AG04450 (cell line): ENCODE measurements around the gene TNIK. TPM values are rescaled to one million over a fixed set of nuclear protein-coding genes. Genes with fewer than 3 reads are reported as not detected.

Experiments used
- CTCF ChIA-PET: fragments of 300-600, 350-600 bp; formaldehyde crosslinking; extraction: SDS; loops from one replicate; lab custom pipeline; 2022; ENCODE audit warnings: antibody characterized with exemption, inconsistent platforms; lab: Charles Lee
- POLR2A ChIA-PET: fragments of 350-600 bp; formaldehyde crosslinking; extraction: SDS; loops from one replicate; lab custom pipeline; 2021; ENCODE audit warnings: antibody characterized with exemption, inconsistent platforms; lab: Yijun Ruan, JAX
- DNase-seq: peaks from one replicate; pipeline ENCODE4 v3.0.0-alpha.2; 2011; ENCODE audit warnings: low read depth, low spot score
- H3K27ac ChIP-seq: one replicate; pipeline ENCODE4 v1.5.1; 2012; ENCODE audit warnings: low read depth, low read length, control low read depth
- H3K27me3 ChIP-seq: one replicate; pipeline ENCODE4 v1.6.0; 2012; ENCODE audit warnings: low read length; ENCODE audit not compliant: control insufficient read depth, insufficient read depth
- H3K4me3 ChIP-seq: 2 replicates; pipeline ENCODE4 v1.5.1; 2011; ENCODE audit warnings: mild to moderate bottlenecking, low read depth, low read length, control low read depth
- H3K9me3 ChIP-seq: 2 replicates; pipeline ENCODE4 v1.5.1; 2012; ENCODE audit warnings: low read length; ENCODE audit not compliant: control insufficient read depth, insufficient read depth
- polyA plus RNA-seq: library from polyadenylated mRNA; depleted of rRNA; stranded (reverse); fragments of >200 nt; gene quantifications from 2 replicates; pipeline ENCODE4 v1.2.3, GENCODE V29; 2011
- TF ChIP-seq, protein P1 (sequence below): IDR thresholded peaks from 2 replicates; pipeline ENCODE4 v1.5.1; 2011; ENCODE audit warnings: low read depth, low read length, control low read depth, inconsistent platforms

The TNIK gene
- polyA plus RNA-seq, 1 experiment, result 9.0 TPM

DNA sequence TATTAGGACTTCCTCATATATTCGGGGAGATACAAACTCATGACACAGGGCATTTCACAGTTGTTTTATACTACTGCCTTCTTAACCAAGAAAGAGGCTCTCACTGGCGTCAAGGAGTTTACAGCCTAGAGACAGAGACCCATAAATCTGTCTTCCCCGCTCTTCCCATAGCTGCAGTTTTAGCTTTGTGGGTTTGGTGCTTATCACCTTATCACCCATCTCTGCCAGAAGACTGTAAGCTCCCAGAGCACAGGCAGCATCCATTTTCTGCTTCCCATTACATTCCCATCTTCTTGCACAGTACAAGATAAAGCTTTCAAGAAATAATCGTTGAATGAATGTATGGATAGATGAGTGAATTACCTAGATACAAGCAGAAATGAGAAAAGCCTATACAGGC, 144.3 kb downstream of the TNIK start:
- H3K9me3 ChIP-seq, result no peaks in the 10 kb centered on the region
- no peaks in the 10 kb centered on the region for H3K27me3 ChIP-seq
- ChIA-PET CTCF (no interaction called here), POLR2A (no interaction called here)
- no peak for DNase-seq
- H3K27ac ChIP-seq, result no peak overlapping the region
- no peak overlapping the region for H3K4me3 ChIP-seq
- TF ChIP-seq, protein P1, sequence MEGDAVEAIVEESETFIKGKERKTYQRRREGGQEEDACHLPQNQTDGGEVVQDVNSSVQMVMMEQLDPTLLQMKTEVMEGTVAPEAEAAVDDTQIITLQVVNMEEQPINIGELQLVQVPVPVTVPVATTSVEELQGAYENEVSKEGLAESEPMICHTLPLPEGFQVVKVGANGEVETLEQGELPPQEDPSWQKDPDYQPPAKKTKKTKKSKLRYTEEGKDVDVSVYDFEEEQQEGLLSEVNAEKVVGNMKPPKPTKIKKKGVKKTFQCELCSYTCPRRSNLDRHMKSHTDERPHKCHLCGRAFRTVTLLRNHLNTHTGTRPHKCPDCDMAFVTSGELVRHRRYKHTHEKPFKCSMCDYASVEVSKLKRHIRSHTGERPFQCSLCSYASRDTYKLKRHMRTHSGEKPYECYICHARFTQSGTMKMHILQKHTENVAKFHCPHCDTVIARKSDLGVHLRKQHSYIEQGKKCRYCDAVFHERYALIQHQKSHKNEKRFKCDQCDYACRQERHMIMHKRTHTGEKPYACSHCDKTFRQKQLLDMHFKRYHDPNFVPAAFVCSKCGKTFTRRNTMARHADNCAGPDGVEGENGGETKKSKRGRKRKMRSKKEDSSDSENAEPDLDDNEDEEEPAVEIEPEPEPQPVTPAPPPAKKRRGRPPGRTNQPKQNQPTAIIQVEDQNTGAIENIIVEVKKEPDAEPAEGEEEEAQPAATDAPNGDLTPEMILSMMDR, result no peak

DNA sequence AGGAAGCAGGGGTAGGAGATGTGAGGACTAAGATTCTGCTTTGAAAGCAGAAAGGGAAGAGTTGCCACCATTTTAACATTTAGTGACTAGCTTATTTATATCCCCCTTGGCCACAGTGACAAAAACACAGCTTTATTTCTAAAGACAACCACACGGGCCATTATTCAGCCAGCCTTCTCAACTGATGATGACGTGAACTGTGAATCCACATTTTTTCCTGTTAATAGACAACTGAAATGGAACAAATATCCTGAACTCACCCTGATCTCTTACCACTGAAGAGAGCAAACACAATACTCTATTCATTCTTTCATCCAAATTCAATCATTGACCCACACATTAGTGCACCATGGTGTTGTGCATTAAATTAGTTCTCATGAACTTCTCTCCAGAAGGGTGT, 145.1 kb downstream of the TNIK start:
- Histone ChIP-seq H3K9me3 (no peaks in the 10 kb centered on the region), H3K4me3 (no peak overlapping the region), H3K27ac (no peak overlapping the region), H3K27me3 (no peaks in the 10 kb centered on the region)
- ChIA-PET POLR2A (no interaction called here), CTCF (no interaction called here)
- TF ChIP-seq, protein P1, result no peak
- DNase-seq, result no peak

DNA sequence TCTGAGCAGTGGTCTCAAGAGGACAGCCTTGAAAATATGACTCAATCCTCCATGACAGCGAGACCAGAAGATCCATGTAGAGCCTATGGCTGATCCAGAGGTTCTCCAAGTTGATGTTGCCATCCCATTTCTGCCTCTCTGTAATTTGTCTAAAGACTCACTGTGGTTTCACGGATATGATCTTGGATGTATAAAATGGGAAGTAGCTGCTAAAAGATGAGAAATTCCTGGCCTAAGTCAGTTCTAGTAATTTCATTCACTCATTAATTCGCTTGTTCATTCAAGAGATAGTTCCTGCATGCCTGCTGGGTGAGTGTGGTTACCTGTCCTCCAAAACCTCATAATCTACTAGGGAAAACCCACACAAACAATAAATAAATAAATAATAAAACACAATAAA, 145.9 kb downstream of the TNIK start:
- TF ChIP-seq, protein P1, result no peak
- H3K27ac ChIP-seq, result no peak overlapping the region
- no peak for DNase-seq
- CTCF ChIA-PET, result no interaction called here
- H3K27me3 ChIP-seq, result no peaks in the 10 kb centered on the region
- POLR2A ChIA-PET, result no interaction called here
- no peak overlapping the region for H3K4me3 ChIP-seq
- no peaks in the 10 kb centered on the region for H3K9me3 ChIP-seq

DNA sequence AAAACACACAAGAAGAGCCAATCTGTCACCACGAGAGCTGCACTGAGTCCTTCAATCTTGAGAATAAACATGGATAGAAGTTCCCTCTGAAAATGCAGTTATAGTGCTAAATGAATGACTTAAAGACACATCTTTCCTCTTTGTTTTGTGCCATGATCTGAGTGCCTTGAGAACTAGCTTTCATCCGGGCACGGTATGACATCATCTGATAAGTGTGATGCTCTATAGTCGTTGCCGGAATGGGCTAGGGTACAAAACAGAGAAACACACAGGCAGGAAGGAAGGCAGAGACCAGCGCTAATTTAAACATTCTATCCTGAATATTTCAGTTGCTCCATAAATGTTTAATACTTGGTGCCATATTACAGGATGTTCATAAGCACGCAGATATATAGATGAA, 146.5 kb downstream of the TNIK start:
- Histone ChIP-seq H3K27ac (no peak overlapping the region), H3K9me3 (no peaks in the 10 kb centered on the region), H3K4me3 (no peak overlapping the region), H3K27me3 (no peaks in the 10 kb centered on the region)
- DNase-seq, result no peak
- TF ChIP-seq, protein P1, result no peak
- ChIA-PET POLR2A (no interaction called here), CTCF (no interaction called here)

DNA sequence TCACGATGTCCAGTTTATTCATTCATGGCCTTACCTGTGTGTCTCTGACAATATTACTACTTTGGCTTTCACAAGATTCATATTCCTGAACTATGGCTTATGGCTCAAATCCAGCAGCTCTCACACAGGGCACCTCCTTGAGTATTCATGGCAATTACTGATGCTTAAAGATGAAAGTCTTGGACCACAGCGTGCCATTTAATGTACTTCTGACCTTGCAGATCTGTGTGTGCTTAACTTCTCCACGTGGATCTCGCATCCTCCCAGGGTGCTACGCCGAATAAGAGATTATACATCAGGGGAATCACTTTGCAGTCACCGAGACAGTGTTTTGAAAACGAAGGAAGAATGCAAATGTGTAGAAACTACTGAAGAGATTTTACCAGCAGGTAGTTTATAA, 147.5 kb downstream of the TNIK start:
- Histone ChIP-seq H3K4me3 (no peak overlapping the region), H3K27ac (no peak overlapping the region), H3K9me3 (no peaks in the 10 kb centered on the region), H3K27me3 (no peaks in the 10 kb centered on the region)
- CTCF ChIA-PET, result no interaction called here
- TF ChIP-seq, protein P1, result no peak
- POLR2A ChIA-PET, result no interaction called here
- no peak for DNase-seq
